HepG2 (cell line): ENCODE measurements around the gene TKTL1.

Source experiments
- EP300 ChIP-seq, 3 experiments: sonication (generic) in 1 of 3; formaldehyde crosslinking in 1 of 3; IDR thresholded peaks; 2 replicates each; pipeline versions ENCODE4 v1.5.1 to v1.6.1; 2011 to 2020; ENCODE audit warnings: low read depth in 2 of 3, low read length in 2 of 3, borderline replicate concordance in 1 of 3, improper control_type of control experiment in 1 of 3, mild to moderate bottlenecking in 1 of 3, missing genetic modification reagents in 1 of 3, moderate library complexity in 1 of 3
- EZH2 ChIP-seq: conservative IDR thresholded peaks from 2 replicates; pipeline ENCODE4 v1.6.1; 2012; ENCODE audit warnings: mild to moderate bottlenecking, low read depth, low read length, moderate library complexity
- MTF2 ChIP-seq: sonication (generic); formaldehyde crosslinking; IDR thresholded peaks from 2 replicates; pipeline ENCODE4 v1.5.0; 2020; ENCODE audit warnings: missing genetic modification reagents, borderline replicate concordance
- POLR2AphosphoS5 ChIP-seq: IDR thresholded peaks from 2 replicates; pipeline ENCODE4 v1.6.1; 2012; ENCODE audit warnings: low read depth, low read length
- ZNF256 ChIP-seq: sonication (generic); formaldehyde crosslinking; conservative IDR thresholded peaks from 2 replicates; pipeline ENCODE4 v1.4.0; 2020; ENCODE audit warnings: missing genetic modification reagents
- ZNF549 ChIP-seq: sonication (generic); formaldehyde crosslinking; IDR thresholded peaks from 2 replicates; pipeline ENCODE4 v1.5.0; 2020; ENCODE audit warnings: missing genetic modification reagents

- no peak for TF ChIP-seq EP300 (IDR thresholded peaks at IDR 0.05; ENCODE audit: low read depth in 2 of 2, low read length in 2 of 2)
- no peak for TF ChIP-seq EP300 (CRISPR knock-in tag; IDR thresholded peaks at IDR 0.05; ENCODE audit: borderline replicate concordance)
- no peak for TF ChIP-seq ZNF549 (CRISPR knock-in tag)
- no peak for TF ChIP-seq ZNF256 (CRISPR knock-in tag)
- TF ChIP-seq EZH2, result no peak
- TF ChIP-seq POLR2AphosphoS5, result peak; percentile 38; the same call in 1 of the 2 replicates
- no peak for TF ChIP-seq MTF2 (CRISPR knock-in tag)
Measured at GRCh38 chrX:154378059-154378798, 82.6 kb downstream of the TKTL1 start.
